Subcutaneous adipose tissue (tissue), 4 donors: ENCODE data around the gene SCUBE1. TPM values are rescaled to one million over a fixed set of nuclear protein-coding genes. Genes with fewer than 3 reads are reported as not detected.

ENCODE experiments used
- total RNA-seq, 4 donors: library from RNA; depleted of rRNA; stranded (reverse); fragments of >200 nt; gene quantifications; one replicate each; pipeline ENCODE4 v1.1.0, GENCODE V29; 2016
- TF ChIP-seq, protein P1 (sequence below): fragments of 450-650 bp; IDR thresholded peaks from one replicate; pipeline ENCODE4 v1.5.1; 2016; ENCODE audit warnings: low read depth, mild to moderate bottlenecking, control low read depth, antibody characterized with exemption, moderate library complexity

SCUBE1 gene
- total RNA-seq, 4 donors from 2014 or later = 0.66 to 4.6 (median 1.7) TPM

GRCh38 chr22:43205748-43206508 lies 137.2 kb downstream of the SCUBE1 start:
- TF ChIP-seq, protein P1, sequence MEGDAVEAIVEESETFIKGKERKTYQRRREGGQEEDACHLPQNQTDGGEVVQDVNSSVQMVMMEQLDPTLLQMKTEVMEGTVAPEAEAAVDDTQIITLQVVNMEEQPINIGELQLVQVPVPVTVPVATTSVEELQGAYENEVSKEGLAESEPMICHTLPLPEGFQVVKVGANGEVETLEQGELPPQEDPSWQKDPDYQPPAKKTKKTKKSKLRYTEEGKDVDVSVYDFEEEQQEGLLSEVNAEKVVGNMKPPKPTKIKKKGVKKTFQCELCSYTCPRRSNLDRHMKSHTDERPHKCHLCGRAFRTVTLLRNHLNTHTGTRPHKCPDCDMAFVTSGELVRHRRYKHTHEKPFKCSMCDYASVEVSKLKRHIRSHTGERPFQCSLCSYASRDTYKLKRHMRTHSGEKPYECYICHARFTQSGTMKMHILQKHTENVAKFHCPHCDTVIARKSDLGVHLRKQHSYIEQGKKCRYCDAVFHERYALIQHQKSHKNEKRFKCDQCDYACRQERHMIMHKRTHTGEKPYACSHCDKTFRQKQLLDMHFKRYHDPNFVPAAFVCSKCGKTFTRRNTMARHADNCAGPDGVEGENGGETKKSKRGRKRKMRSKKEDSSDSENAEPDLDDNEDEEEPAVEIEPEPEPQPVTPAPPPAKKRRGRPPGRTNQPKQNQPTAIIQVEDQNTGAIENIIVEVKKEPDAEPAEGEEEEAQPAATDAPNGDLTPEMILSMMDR = no peak

DNA sequence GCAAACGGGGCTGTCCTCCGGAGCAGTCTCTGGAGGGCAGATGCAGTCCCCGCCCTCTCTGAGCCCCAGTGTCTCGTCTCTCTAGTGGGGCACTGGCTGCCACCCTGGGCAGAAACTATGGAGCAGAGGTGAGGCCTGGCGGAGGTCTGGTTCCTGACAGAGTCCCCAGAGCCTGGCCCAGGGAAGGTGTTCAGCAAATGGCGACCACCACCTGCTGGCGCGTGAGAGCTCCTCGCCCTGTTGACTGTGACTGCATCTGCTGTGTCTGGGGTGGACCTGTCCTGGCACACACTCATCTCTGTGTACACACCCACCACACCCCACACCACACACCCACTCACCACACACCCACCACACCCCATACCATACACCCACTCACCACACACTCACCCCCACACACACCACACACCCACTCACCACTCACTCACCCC lies 137.9 kb downstream of the SCUBE1 start:
- TF ChIP-seq, protein P1 = no peak

- TF ChIP-seq, protein P1 = no peak
Observed at GRCh38 chr22:43203471-43203981, 139.6 kb downstream of the SCUBE1 start.

DNA sequence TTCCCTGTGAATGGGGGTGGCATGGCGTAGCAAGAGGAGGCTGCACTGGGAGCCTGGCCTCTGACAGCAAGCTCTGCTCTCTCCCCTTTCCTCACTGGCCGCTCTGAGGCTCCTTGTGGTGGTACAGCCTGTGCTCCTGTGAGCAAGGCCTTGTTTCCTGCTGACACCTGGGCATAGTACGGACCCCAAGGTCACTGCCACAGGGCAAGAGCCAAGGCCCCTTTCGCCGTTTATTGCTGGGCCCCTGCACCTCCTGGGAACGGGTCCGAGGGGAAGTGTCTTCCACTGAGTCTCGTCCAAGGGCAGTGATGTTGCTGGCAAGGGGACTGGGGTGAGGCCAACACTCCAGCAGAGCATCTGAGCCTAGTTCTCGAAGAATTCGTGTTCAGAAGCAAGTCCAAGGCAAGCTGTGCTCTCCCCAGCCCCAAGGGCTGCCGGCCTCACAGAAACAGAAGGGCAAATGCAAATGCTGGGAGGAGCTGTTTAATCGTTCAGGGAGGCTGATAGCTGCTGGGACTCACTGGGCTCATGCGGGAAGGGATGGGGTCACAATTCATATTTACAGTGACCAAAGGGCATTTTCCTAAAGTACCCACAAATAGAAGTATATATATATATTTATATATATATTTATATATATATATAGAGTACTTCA lies 140.3 kb downstream of the SCUBE1 start:
- TF ChIP-seq, protein P1 = no peak

DNA sequence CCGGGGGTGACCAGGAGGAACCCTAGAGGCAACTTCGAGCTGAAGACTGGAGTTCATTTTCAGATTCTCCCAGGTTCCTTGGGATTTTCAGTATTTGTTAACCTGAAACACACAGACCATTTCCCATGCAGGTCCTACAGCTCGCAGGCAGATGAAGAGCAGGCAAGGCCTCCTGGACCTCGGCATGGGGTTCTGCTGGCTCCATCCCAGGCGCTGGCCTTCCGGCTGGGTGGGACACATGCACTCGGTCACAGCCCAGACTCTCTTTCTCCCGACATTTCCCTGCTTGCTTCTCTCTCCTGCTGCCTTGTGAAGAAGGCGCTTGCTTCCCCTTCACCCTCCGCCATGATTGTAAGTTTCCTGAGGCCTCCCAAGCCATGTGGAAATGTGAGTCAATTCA lies 140.8 kb downstream of the SCUBE1 start:
- TF ChIP-seq, protein P1 = no peak

DNA sequence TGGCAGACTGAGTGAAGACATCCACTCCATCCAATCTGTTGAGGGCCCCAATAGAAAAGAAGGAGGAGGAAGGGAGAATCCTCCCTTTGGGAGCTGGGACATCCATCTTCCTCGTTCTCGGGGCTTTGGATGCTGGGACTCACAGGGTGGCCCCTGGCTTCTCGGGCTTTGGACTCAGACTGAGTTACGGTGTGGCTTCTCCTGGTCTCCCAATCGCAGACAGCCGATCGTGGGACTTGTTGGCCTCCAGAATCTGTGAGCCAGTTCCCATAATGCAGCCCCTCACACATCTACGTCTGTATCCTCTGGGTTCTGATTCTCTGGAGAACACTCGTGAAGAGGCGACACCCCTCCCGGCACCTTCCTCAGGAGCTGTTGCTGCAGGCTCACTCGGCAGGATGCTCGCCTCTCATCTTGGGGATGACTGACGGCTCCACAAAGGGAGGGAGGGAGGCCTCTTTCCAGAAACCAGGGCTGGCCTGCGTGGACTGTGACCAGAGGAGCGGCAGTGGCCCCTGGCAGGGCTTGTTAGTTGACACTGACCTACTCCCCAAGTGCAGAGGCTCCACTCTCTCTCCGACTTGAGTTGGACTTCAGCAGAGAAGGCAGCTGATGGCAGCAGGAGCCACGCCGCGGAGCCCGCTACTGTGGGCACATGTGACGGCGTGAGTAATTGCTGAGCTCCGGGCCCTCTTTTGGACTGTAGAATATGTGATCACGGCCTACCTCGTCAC lies 141.5 kb downstream of the SCUBE1 start:
- TF ChIP-seq, protein P1 = no peak

- TF ChIP-seq, protein P1 = no peak
Observed at GRCh38 chr22:43200555-43200954, 142.6 kb downstream of the SCUBE1 start.
